CD8-positive, alpha-beta memory T cell (primary cell): ENCODE measurements around the gene PPIE. TPM values are rescaled to one million over a fixed set of nuclear protein-coding genes. Genes with fewer than 3 reads are reported as not detected.
"Not testable (repeated sequence)": the region's sequence is repeated elsewhere in the genome, so short reads cannot be mapped to it uniquely, and the experiment has no call there.

Experiments used
- CTCF ChIA-PET: fragments of 350-600 bp; sonication (Branson Sonifier 250); formaldehyde crosslinking; loops from one replicate; lab custom pipeline; 2021; ENCODE audit warnings: antibody characterized with exemption; lab: Charles Lee
- POLR2A ChIA-PET: fragments of 350-600 bp; sonication (Branson Sonifier 250); formaldehyde crosslinking; loops from one replicate; lab custom pipeline; 2021; ENCODE audit warnings: antibody characterized with exemption; lab: Charles Lee
- DNase-seq, 5 donors: peaks; one replicate each; pipeline versions ENCODE4 v3.0.0 to v3.0.0-alpha.2; 2020 to 2022; ENCODE audit warnings: mixed read lengths in 1 of 5
- H3K27ac ChIP-seq: one replicate; pipeline ENCODE4 v1.7.0; 2013; ENCODE audit warnings: low read depth, mild to moderate bottlenecking, low read length, moderate library complexity
- H3K27me3 ChIP-seq: 2 replicates; pipeline ENCODE4 v1.7.0; 2013; ENCODE audit warnings: low read length, mild to moderate bottlenecking; ENCODE audit not compliant: insufficient read depth, poor library complexity, severe bottlenecking
- H3K36me3 ChIP-seq: 2 replicates; pipeline ENCODE4 v1.7.0; 2013; ENCODE audit warnings: mild to moderate bottlenecking, low read length, moderate library complexity; ENCODE audit not compliant: insufficient read depth
- H3K4me1 ChIP-seq: 2 replicates; pipeline ENCODE4 v1.7.0; 2013; ENCODE audit warnings: mild to moderate bottlenecking, low read length, moderate library complexity; ENCODE audit not compliant: insufficient read depth
- H3K4me3 ChIP-seq: 2 replicates; pipeline ENCODE4 v1.7.0; 2013; ENCODE audit warnings: mild to moderate bottlenecking, low read length
- H3K9me3 ChIP-seq: 2 replicates; pipeline ENCODE4 v1.7.0; 2013; ENCODE audit warnings: mild to moderate bottlenecking, low read length
- H3K27ac Mint-ChIP-seq, 8 donors: one replicate each; pipeline ENCODE4 v1.8.0; 2020 to 2021; ENCODE audit warnings: mixed read lengths in 8 of 8, mild to moderate bottlenecking in 6 of 8, inconsistent platforms in 3 of 8, moderate library complexity in 3 of 8
- H3K27me3 Mint-ChIP-seq, 2 donors: one replicate each; pipeline ENCODE4 v1.8.0; 2020 to 2021; ENCODE audit warnings: mixed read lengths in 2 of 2, mild to moderate bottlenecking in 1 of 2, moderate library complexity in 1 of 2
- H3K36me3 Mint-ChIP-seq, 3 donors: one replicate each; pipeline ENCODE4 v1.8.0; 2020 to 2021; ENCODE audit warnings: mixed read lengths in 3 of 3, inconsistent platforms in 1 of 3, mild to moderate bottlenecking in 1 of 3
- H3K4me1 Mint-ChIP-seq, 3 donors: one replicate each; pipeline ENCODE4 v1.8.0; 2020 to 2021; ENCODE audit warnings: mixed read lengths in 3 of 3, inconsistent platforms in 1 of 3, mild to moderate bottlenecking in 1 of 3
- H3K4me3 Mint-ChIP-seq, 7 donors: one replicate each; pipeline ENCODE4 v1.8.0; 2020 to 2021; ENCODE audit warnings: mixed read lengths in 7 of 7, mild to moderate bottlenecking in 6 of 7, moderate library complexity in 4 of 7, inconsistent platforms in 2 of 7
- H3K9me3 Mint-ChIP-seq, 5 donors: one replicate each; pipeline ENCODE4 v1.8.0; 2020 to 2022; ENCODE audit warnings: mixed read lengths in 5 of 5, mild to moderate bottlenecking in 3 of 5, moderate library complexity in 2 of 5, inconsistent platforms in 1 of 5
- polyA plus RNA-seq: library from polyadenylated mRNA; unstranded; fragments of 300-500 nt; fragmentation: Illumina TruSeq; gene quantifications from one replicate; pipeline ENCODE4 v1.2.3, GENCODE V29; 2021
- total RNA-seq, 2 experiments: library from RNA; stranded (reverse); gene quantifications; one replicate each; pipeline ENCODE4 v1.2.3, GENCODE V29; 2021

Gene PPIE
- total and polyA plus RNA-seq, 3 experiments from 2014 or later, result 61.2 to 78.3 (median 65.2) TPM

DNA sequence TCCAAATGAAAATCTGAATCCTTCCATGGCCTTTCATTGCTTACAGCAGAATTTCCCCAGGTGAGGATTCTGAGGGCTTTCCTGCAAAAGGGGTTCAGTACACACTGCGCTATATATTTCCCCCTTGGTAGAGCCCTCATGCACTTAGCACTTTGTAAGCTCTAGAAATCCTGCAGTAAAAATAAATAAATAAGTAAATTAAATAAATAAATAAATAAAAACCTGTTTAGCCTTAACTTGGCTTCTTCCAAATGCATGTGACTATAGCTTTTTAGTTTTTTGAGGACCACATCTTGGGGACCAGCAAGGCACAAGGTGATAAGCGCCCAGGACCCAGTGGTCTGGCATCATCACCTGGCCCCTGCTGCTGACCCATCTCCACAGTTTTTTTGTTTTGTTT is 53.2 kb downstream of the PPIE start:
- no peak for DNase-seq
- H3K27ac Mint-ChIP-seq, result no peak overlapping the region
- POLR2A ChIA-PET, result no interaction called here
- H3K9me3 Mint-ChIP-seq, result no peaks in the 10 kb centered on the region
- peaks cover 6 to 27% (median 12%) of the 10 kb centered on the region in 3 donors for H3K4me1 Mint-ChIP-seq
- Histone ChIP-seq H3K27ac (no peak overlapping the region), H3K36me3 (no peaks in the 10 kb centered on the region), H3K9me3 (no peaks in the 10 kb centered on the region), H3K4me3 (no peak overlapping the region), H3K27me3 (no peaks in the 10 kb centered on the region), H3K4me1 (peaks cover 6% of the 10 kb centered on the region)
- no peaks in the 10 kb centered on the region for H3K36me3 Mint-ChIP-seq
- H3K4me3 Mint-ChIP-seq, result no peak overlapping the region
- H3K27me3 Mint-ChIP-seq, result peaks cover 9 to 13% of the 10 kb centered on the region in 2 donors
- CTCF ChIA-PET, result no interaction called here

DNA sequence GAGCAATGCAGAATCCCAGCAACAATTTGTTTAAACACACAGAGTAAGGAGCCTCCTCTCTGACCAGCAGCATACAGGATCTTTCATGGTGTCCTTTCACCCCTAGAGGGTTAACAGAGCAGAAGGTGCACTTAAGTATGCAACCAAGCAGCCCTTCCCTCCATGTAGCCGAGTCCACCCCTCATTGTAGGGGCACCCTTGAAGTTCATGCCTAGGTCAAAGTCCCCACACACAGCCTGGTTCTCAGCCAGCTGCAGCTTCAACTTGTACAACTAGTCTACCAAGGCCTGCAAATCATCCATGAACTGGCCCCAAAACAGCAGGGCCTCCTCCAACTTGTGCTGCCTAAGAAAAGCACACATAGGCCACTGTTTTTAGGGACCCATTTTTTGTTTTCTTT is 57.0 kb downstream of the PPIE start:
- no peak for DNase-seq
- Mint-ChIP-seq H3K27ac (no peak overlapping the region), H3K4me1 (peaks cover 14 to 22% (median 17%) of the 10 kb centered on the region in 3 donors), H3K9me3 (no peaks in the 10 kb centered on the region), H3K27me3 (peaks cover 6 to 13% of the 10 kb centered on the region in 2 donors), H3K36me3 (no peaks in the 10 kb centered on the region), H3K4me3 (no peak overlapping the region)
- Histone ChIP-seq H3K27me3 (no peaks in the 10 kb centered on the region), H3K4me1 (peaks cover 9% of the 10 kb centered on the region), H3K27ac (no peak overlapping the region), H3K36me3 (no peaks in the 10 kb centered on the region), H3K9me3 (no peaks in the 10 kb centered on the region), H3K4me3 (no peak overlapping the region)
- POLR2A ChIA-PET, result no interaction called here
- CTCF ChIA-PET, result no interaction called here

DNA sequence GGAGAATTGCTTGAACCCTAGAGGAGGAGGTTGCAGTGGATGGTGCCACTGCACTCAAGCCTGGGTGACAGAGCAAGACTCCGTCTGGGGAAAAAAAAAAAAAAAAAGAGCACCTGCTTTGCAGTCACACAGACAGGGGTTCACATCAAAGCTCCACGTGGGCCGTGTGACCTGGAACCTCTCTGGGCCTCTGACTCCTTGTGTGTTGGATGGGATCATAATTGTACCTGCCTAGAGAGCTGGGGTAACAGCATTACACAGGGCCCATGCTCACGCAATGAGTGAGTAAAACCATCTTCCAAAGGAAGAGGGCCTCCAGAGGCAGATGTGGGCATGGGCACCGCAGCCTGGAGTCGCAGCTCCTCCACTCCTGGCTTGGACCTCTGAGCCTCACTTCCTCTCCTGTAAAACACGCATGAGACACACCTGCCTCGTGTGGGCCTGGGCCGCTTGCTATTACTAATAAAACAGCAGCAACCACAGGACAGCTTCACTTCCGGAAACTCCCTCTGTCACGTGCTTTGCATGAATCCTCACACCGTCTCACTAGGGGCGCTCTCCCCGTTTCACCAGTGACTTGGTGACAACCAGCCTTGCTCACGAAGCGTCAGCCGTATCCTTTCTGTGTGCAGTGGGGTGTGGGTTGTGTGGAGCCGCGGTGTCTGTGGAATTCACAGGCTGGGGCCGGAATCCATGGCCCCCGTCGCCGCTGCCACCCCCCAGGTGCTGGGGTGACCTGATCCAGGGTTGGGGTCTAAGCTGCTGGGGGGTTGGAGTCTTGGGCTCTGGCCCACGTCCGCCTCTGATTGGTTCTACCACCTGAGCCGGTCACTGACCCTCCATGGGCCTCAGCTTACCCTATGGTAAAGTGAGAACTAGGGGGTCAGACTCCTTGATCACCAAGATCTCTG is 60.4 kb downstream of the PPIE start:
- not testable (repeated sequence) for H3K27me3 Mint-ChIP-seq, H3K27me3 ChIP-seq, H3K9me3 Mint-ChIP-seq, H3K36me3 ChIP-seq, H3K9me3 ChIP-seq, H3K4me1 ChIP-seq, H3K36me3 Mint-ChIP-seq
- Mint-ChIP-seq H3K4me1 (peaks cover 8 to 11% (median 11%) of the 10 kb centered on the region in 3 donors), H3K27ac (peak overlapping the region; percentile 69 to 98 (median 92)), H3K4me3 (peak overlapping the region; percentile 60 to 88 (median 76))
- Histone ChIP-seq H3K4me3 (peak overlapping the region; percentile 43), H3K27ac (peak overlapping the region; percentile 75)
- DNase-seq, result peak; percentile 77 to 95 (median 86)
- POLR2A ChIA-PET, result interaction anchor here (0.9 to 1.3 kb wide), 4 partner anchors 9 to 60 kb away, joined by 3 to 10 read pairs (median 4); partner anchors contain the start of genes BMP8B and PPIE
- CTCF ChIA-PET, result interaction anchor here (0.7 to 3.6 kb wide), 21 partner anchors 9 to 1786 kb away, joined by 3 to 29 read pairs (median 4); partner anchors contain the start of genes BMP8B, NT5C1A and PPIE

DNA sequence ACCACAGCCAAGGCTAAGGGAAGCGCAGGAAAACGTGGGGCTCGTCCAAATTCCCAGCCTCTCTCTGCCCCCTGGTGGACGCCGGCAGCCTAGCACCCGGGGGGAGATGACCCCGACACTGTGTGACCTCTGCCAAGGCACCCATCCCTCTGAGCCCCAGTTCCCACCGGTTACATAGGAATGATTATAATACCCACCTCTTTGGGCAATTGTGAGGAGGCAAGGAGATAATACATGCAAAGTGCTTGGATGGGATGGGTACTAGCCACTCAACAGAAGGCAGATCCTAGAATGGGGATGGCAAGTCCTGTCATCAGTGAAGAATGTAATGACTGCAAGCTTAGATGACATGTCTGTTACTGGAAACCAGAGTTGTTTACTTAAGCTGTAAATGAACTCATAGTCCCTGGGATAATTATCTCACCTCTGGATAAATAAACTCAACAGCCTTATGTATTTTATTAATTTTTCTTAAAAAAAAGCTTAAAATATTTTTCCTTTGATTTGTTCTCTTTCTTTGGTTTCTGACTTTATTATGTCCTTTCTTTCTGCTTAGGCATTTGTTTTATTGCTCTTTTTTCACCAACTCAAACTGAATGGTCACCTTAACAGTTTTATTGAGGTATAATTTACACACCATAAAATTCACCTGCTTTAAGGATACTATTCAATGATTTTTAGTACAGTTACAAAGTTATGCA is 61.2 kb downstream of the PPIE start:
- DNase-seq, result peak; percentile 51 to 75 (median 56)
- peak overlapping the region; percentile 60 to 88 (median 76) for H3K4me3 Mint-ChIP-seq
- Histone ChIP-seq H3K4me3 (peak overlapping the region; percentile 43), H3K9me3 (no peaks in the 10 kb centered on the region), H3K27ac (peak overlapping the region; percentile 75), H3K27me3 (no peaks in the 10 kb centered on the region), H3K36me3 (no peaks in the 10 kb centered on the region), H3K4me1 (peaks cover 9% of the 10 kb centered on the region)
- POLR2A ChIA-PET, result interaction anchor here (1.0 to 1.3 kb wide), 3 partner anchors 10 to 46 kb away, joined by 3 to 10 read pairs (median 4); partner anchors contain the start of gene BMP8B
- H3K4me1 Mint-ChIP-seq, result peaks cover 8 to 11% (median 11%) of the 10 kb centered on the region in 3 donors
- no peaks in the 10 kb centered on the region for H3K27me3 Mint-ChIP-seq
- CTCF ChIA-PET, result interaction anchor here (0.7 to 3.6 kb wide), 14 partner anchors 9 to 193 kb away, joined by 3 to 29 read pairs (median 4); partner anchors contain the start of genes BMP8B, MYCL and NT5C1A
- H3K27ac Mint-ChIP-seq, result peak overlapping the region; percentile 29 to 98 (median 92)
- peaks cover 0 to 7% (median 3%) of the 10 kb centered on the region in 3 donors for H3K36me3 Mint-ChIP-seq
- peaks cover 0 to 2% (median 0%) of the 10 kb centered on the region in 5 donors for H3K9me3 Mint-ChIP-seq

DNA sequence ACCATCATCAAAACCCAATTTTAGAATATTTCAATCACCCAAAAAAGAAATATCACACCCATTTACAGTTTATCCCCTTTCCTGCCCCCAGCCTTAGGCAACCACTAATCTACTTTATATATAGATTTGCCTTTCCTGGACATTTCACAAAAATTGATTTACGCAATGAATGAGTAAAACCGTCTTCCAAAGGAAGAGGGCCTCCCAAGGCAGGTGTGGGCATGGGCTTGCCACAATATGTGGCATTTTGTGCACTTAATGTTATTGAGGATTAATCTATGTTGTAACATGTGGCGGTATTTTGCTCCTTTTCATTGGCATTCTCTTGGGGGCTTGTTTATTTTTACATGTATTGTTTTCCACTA is 61.8 kb downstream of the PPIE start:
- Mint-ChIP-seq H3K4me1 (peaks cover 8 to 11% (median 11%) of the 10 kb centered on the region in 3 donors), H3K36me3 (peaks cover 1 to 10% (median 6%) of the 10 kb centered on the region in 3 donors), H3K27ac (peak overlapping the region in 1 of 8 donors; percentile 69), H3K4me3 (peak overlapping the region in 1 of 7 donors; percentile 37), H3K9me3 (peaks cover 0 to 5% (median 0%) of the 10 kb centered on the region in 5 donors), H3K27me3 (no peaks in the 10 kb centered on the region)
- no peak for DNase-seq
- Histone ChIP-seq H3K9me3 (no peaks in the 10 kb centered on the region), H3K4me1 (peaks cover 9% of the 10 kb centered on the region), H3K27ac (no peak overlapping the region), H3K4me3 (no peak overlapping the region), H3K27me3 (no peaks in the 10 kb centered on the region), H3K36me3 (no peaks in the 10 kb centered on the region)
- ChIA-PET CTCF (interaction anchor here (0.7 to 3.6 kb wide), 11 partner anchors 9 to 194 kb away, joined by 3 to 29 read pairs (median 5); partner anchors contain the start of genes BMP8B, MYCL and NT5C1A), POLR2A (no interaction called here)

DNA sequence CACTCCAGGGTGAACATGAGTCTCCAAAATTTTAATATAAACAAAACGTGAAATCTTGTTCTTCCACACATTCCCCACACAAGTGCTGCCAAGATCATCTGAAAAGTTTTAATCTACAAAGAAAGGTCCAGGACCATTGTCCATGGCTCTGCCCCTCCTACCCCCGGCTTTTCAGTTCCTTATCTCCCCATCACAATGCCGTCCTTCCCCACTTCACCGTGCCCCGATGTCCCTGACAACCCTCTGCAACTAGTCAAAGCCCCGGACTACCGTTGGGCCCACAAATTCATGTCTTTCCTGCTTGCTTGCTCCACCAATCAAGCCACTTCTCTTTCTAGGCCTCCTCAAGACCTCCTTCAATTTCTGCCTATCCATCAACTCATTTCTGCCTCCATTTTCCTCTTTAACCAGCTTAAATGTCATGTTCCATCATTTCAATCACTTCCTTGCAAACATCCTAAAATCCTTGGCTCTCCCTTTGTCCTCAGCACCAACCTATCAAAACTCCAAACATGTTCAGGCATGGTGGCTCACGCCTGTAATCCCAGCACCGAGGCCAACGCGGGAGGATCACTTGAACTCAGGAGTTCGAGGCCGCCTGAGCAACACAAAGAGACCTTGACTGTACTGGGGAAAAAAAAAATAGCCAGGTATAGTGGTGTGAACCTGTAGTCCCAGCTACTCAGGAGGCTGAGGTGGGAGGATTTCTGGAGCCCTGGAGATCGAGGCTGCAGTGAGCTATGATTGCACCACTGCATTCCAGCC is 64.0 kb downstream of the PPIE start:
- POLR2A ChIA-PET, result no interaction called here
- DNase-seq, result no peak
- Histone ChIP-seq H3K27me3 (no peaks in the 10 kb centered on the region), H3K4me3 (no peak overlapping the region), H3K36me3 (no peaks in the 10 kb centered on the region), H3K27ac (no peak overlapping the region), H3K4me1 (peaks cover 9% of the 10 kb centered on the region), H3K9me3 (no peaks in the 10 kb centered on the region)
- peaks cover 0 to 5% (median 2%) of the 10 kb centered on the region in 5 donors for H3K9me3 Mint-ChIP-seq
- peak overlapping the region in 1 of 7 donors; percentile 1 for H3K4me3 Mint-ChIP-seq
- peaks cover 0 to 2% of the 10 kb centered on the region in 2 donors for H3K27me3 Mint-ChIP-seq
- H3K27ac Mint-ChIP-seq, result peak overlapping the region in 1 of 8 donors; percentile 38
- H3K36me3 Mint-ChIP-seq, result peaks cover 4 to 10% (median 10%) of the 10 kb centered on the region in 3 donors
- CTCF ChIA-PET, result interaction anchor here (1.4 kb wide), 1 partner anchor 14 kb away, joined by 3 read pairs; no protein-coding TSS in a partner anchor
- peaks cover 8 to 11% (median 9%) of the 10 kb centered on the region in 3 donors for H3K4me1 Mint-ChIP-seq

DNA sequence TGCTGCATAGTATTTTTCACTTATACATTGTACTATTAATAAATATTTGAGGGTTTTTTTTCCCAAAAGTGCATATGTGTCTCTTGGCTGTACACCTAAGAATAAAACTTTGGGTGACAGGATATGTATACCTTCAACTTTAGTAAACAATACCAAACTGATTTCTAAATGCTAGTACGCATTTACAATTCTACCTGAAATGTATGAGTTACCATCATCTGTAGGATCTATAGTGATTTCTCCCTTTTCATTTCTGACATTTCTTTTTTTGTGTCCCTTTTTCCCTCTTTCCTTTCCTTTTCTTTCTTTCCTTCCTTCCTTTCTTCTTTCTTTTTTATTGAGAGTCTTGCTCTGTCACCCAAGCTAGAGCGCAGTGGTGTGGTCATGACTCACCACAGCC is 66.7 kb downstream of the PPIE start:
- POLR2A ChIA-PET, result no interaction called here
- H3K9me3 Mint-ChIP-seq, result peaks cover 0 to 5% (median 2%) of the 10 kb centered on the region in 5 donors
- H3K27me3 Mint-ChIP-seq, result peaks cover 0 to 2% of the 10 kb centered on the region in 2 donors
- H3K4me1 ChIP-seq, result no peaks in the 10 kb centered on the region
- no peaks in the 10 kb centered on the region for H3K36me3 ChIP-seq
- no peaks in the 10 kb centered on the region for H3K27me3 ChIP-seq
- no peaks in the 10 kb centered on the region for H3K4me1 Mint-ChIP-seq
- no peak overlapping the region for H3K27ac ChIP-seq
- no peak overlapping the region for H3K4me3 Mint-ChIP-seq
- H3K36me3 Mint-ChIP-seq, result peaks cover 4 to 11% (median 10%) of the 10 kb centered on the region in 3 donors
- CTCF ChIA-PET, result interaction anchor here (1.7 kb wide), 1 partner anchor 12 kb away, joined by 5 read pairs; no protein-coding TSS in a partner anchor
- no peak overlapping the region for H3K27ac Mint-ChIP-seq
- no peak overlapping the region for H3K4me3 ChIP-seq
- no peaks in the 10 kb centered on the region for H3K9me3 ChIP-seq
- DNase-seq, result no peak
